Ascending aorta (tissue), 2 donors: ENCODE results near the gene GNG10. TPM values are rescaled to one million over a fixed set of nuclear protein-coding genes. Genes with fewer than 3 reads are reported as not detected.
A peak's percentile ranks its signal among the peaks of the same experiment; 100 is the strongest.
"Not testable (repeated sequence)": the region's sequence is repeated elsewhere in the genome, so short reads cannot be mapped to it uniquely, and the experiment has no call there.

Experiments
- DNase-seq, 2 donors: peaks; one replicate each; pipeline ENCODE4 v3.0.0-alpha.2; 2019; ENCODE audit warnings: low spot score in 2 of 2
- H3K27ac ChIP-seq, 2 donors: fragments of 200-600 bp; sonication (generic); one replicate each; pipeline ENCODE4 v1.5.1; 2016 to 2017; ENCODE audit warnings: mild to moderate bottlenecking in 1 of 2
- H3K27me3 ChIP-seq: fragments of 200-600 bp; sonication (generic); one replicate; pipeline ENCODE4 v1.5.1; 2017
- H3K36me3 ChIP-seq, 2 donors: fragments of 200-600 bp; sonication (generic); one replicate each; pipeline ENCODE4 v1.5.1; 2016
- H3K4me1 ChIP-seq, 2 donors: fragments of 200-600 bp; sonication (generic); one replicate each; pipeline ENCODE4 v1.5.1; 2016 to 2017; ENCODE audit warnings: mild to moderate bottlenecking in 1 of 2
- H3K4me3 ChIP-seq, 2 donors: fragments of 200-600 bp; sonication (generic); one replicate each; pipeline ENCODE4 v1.5.1; 2016 to 2017; ENCODE audit warnings: mild to moderate bottlenecking in 1 of 2
- H3K9me3 ChIP-seq, 2 donors: fragments of 200-600 bp; sonication (generic); one replicate each; pipeline ENCODE4 v1.5.1; 2016
- CTCF ChIP-seq, 3 experiments: fragments of 200-600 bp in 2 of 3; fragments of 450-650 bp in 1 of 3; sonication (generic) in 2 of 3; IDR thresholded peaks; one replicate each; pipeline ENCODE4 v1.5.1; 2016 to 2019; ENCODE audit warnings: antibody characterized with exemption in 3 of 3, mild to moderate bottlenecking in 1 of 3, moderate library complexity in 1 of 3
- intact Hi-C: fragments of 100-400 bp; cut with DNase I; formaldehyde crosslinking; loops from one replicate; pipeline ENCODE4 v1.15.1; 2023
- total RNA-seq: library from RNA; depleted of rRNA; stranded (reverse); fragments of >200 nt; gene quantifications from one replicate; pipeline ENCODE4 v1.1.0, GENCODE V29; 2016

The GNG10 gene
- total RNA-seq = 23.8 TPM

GRCh38 chr9:111661150-111661801, at the start of gene GNG10:
GNG10 (plus strand) TSS chr9:111661605; CDS start chr9:111661635, 30 bp downstream.
- peak within 1 kb of the TSS; percentile 90 for H3K4me3 ChIP-seq
- no peaks in the 10 kb centered on the region for H3K27me3 ChIP-seq
- intact Hi-C loops = loop anchor here (2.0 kb wide), 1 partner anchor 62 kb away; the partner anchor contains the start of gene PTGR1
- H3K27ac ChIP-seq = peak within 1 kb of the TSS; percentile 75 to 79
- H3K36me3 ChIP-seq = no peaks in the 10 kb centered on the region
- H3K9me3 ChIP-seq = no peaks in the 10 kb centered on the region
- DNase-seq = peak in 1 of 2 donors; percentile 73
- peaks cover 0 to 6% of the 10 kb centered on the region in 2 donors for H3K4me1 ChIP-seq
- no peak for TF ChIP-seq CTCF (IDR thresholded peaks at IDR 0.05)

- H3K4me1 ChIP-seq = no peaks in the 10 kb centered on the region
- no peaks in the 10 kb centered on the region for H3K9me3 ChIP-seq
- H3K36me3 ChIP-seq = no peaks in the 10 kb centered on the region
- no peak overlapping the region for H3K4me3 ChIP-seq
- no peak overlapping the region for H3K27ac ChIP-seq
- TF ChIP-seq CTCF (IDR thresholded peaks at IDR 0.05) = no peak
- H3K27me3 ChIP-seq = no peaks in the 10 kb centered on the region
- intact Hi-C loops = no loop called here
- no peak for DNase-seq
Measured at GRCh38 chr9:111613436-111614040, 47.9 kb upstream of the GNG10 start.

GRCh38 chr9:111615928-111616327, 45.5 kb upstream of the GNG10 start:
- no peak overlapping the region for H3K27ac ChIP-seq
- H3K9me3 ChIP-seq = no peaks in the 10 kb centered on the region
- no peak for DNase-seq
- H3K36me3 ChIP-seq = no peaks in the 10 kb centered on the region
- no peaks in the 10 kb centered on the region for H3K4me1 ChIP-seq
- H3K4me3 ChIP-seq = no peak overlapping the region
- intact Hi-C loops = no loop called here
- H3K27me3 ChIP-seq = no peaks in the 10 kb centered on the region
- TF ChIP-seq CTCF (IDR thresholded peaks at IDR 0.05) = no peak

- intact Hi-C loops, H3K36me3 ChIP-seq, H3K4me1 ChIP-seq, H3K27ac ChIP-seq, H3K4me3 ChIP-seq, DNase-seq, H3K9me3 ChIP-seq, H3K27me3 ChIP-seq: not testable (repeated sequence)
Measured at GRCh38 chr9:111617349-111617748, 44.1 kb upstream of the GNG10 start.

- peak; percentile 33 to 70 (median 55) for TF ChIP-seq CTCF (IDR thresholded peaks at IDR 0.05)
- Histone ChIP-seq H3K36me3 (no peaks in the 10 kb centered on the region), H3K27ac (no peak overlapping the region), H3K9me3 (no peaks in the 10 kb centered on the region), H3K4me1 (no peaks in the 10 kb centered on the region), H3K4me3 (no peak overlapping the region), H3K27me3 (no peaks in the 10 kb centered on the region)
- no peak for DNase-seq
- intact Hi-C loops = no loop called here
Measured at GRCh38 chr9:111621895-111622480, 39.4 kb upstream of the GNG10 start.

GRCh38 chr9:111622626-111623025, 38.8 kb upstream of the GNG10 start:
- intact Hi-C loops = no loop called here

More at GRCh38 chr9:111622626-111623025, 38.8 kb upstream of the GNG10 start:
- no peaks in the 10 kb centered on the region for H3K4me1 ChIP-seq
- H3K4me3 ChIP-seq = no peak overlapping the region
- TF ChIP-seq CTCF (IDR thresholded peaks at IDR 0.05) = no peak
- no peaks in the 10 kb centered on the region for H3K36me3 ChIP-seq
- H3K9me3 ChIP-seq = no peaks in the 10 kb centered on the region
- no peaks in the 10 kb centered on the region for H3K27me3 ChIP-seq
- DNase-seq = peak in 1 of 2 donors; percentile 83
- H3K27ac ChIP-seq = no peak overlapping the region
